ENCODE data around the gene ZNF709. TPM values are rescaled to one million over a fixed set of nuclear protein-coding genes. Genes with fewer than 3 reads are reported as not detected.

The ZNF709 gene
- total RNA-seq: 0.34 and 1.1 TPM in 2 replicates

DNA sequence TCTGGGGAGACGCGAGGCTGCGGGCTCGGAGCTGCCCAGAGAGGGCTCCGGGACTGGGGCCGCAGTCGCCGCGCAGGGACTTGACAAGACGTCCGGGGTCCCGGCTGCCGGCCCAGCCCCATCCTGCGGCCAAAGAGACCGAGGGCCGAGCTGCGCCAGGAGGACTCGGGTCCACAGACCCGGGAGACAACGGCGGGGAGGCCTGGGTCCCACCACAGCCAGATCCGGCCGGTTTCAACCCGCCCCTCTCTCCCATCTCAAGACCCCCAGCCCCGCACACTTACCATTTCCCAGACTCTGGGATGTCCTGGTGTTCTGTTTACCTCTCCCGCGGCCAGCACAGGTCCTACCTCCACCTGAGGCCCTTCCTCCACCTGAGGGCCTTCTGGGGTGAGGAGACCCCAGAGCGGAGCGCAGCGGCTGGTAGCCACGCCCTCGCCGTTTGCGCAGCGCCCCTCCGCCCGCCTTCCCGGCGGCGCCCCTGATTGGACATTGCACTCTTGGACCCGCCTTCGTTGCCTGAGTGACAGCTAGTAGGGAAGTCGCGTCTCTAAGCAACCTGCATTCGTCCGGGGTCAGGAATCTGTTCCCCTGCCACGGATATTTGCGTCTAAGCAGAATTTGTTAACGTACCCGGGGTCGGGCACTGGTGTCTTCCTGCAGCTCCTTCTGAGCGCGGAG is at the start of gene ZNF709:
Gene ZNF709 (minus strand): TSS at position 446 of the 681 bp plus-strand sequence. CDS start 159 bp downstream, at position 287.

DNA sequence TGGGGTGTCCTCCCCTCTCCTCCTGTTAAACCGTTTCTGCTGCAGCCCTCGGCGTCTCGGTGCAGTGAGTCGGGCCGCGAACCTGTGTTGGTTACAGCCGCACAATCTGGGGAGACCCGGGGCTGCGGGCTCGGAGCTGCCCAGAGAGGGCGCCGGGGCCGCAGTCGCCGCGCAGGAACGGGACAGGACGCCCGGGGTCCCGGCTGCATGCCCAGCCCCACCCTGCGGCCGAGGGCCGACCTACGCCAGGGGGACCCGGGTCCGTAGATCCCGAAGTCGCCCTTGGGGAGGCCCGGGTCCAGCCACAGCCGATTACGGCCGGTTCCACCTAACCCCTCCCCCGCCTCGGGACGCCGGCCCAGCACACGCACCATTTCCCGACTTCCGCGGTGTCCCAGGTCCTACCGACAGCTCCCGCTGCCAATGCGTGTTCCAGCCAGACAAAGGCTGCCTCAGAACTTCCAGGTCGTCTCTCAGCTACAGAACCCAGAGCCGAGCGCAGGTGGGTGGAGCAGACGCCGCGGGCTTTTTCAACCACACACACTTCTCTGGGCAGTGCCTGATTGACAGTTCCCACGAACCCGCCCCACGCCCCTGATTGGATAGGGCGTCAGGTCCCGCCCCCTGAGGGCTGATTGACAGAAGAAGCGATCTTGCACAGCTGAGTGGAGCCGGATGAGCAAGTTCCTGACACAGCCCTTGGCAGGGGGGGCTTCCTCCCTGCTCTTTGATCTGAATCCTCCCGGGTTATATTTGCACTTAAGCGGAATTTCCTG is 43.9 kb downstream of the ZNF709 start, which contains the start of gene ZNF443:
Gene ZNF443 (minus strand): TSS at position 481 of the 776 bp plus-strand sequence. CDS start 107 bp downstream, at position 374.

Other genes starting within 250 kb of the ZNF709 start
- gene ZNF44, start 189.9 kb downstream of the ZNF709 start, total RNA-seq: 9.6 and 11.8 TPM in 2 replicates
- gene ZNF563, start 151.2 kb downstream of the ZNF709 start, total RNA-seq: 3.8 and 5.1 TPM in 2 replicates
- 4.1 and 4.3 TPM in 2 replicates for gene ZNF442, start 119.1 kb downstream of the ZNF709 start, total RNA-seq
- 2.1 and 2.6 TPM in 2 replicates for gene ZNF799, start 83.5 kb downstream of the ZNF709 start, total RNA-seq
- gene ZNF443, start 43.8 kb downstream of the ZNF709 start, total RNA-seq: 1.0 and 3.1 TPM in 2 replicates
- 7.2 and 11.2 TPM in 2 replicates for gene ZNF564, start 66.7 kb upstream of the ZNF709 start, total RNA-seq
- gene ZNF490, start 126.0 kb upstream of the ZNF709 start, total RNA-seq: 7.2 and 13.3 TPM in 2 replicates
- 12.3 and 20.9 TPM in 2 replicates for gene ZNF791, start 126.1 kb upstream of the ZNF709 start, total RNA-seq
- 32.5 and 54.8 TPM in 2 replicates for gene MAN2B1, start 181.9 kb upstream of the ZNF709 start, total RNA-seq
- 8.7 and 11.6 TPM in 2 replicates for gene WDR83, start 182.0 kb upstream of the ZNF709 start, total RNA-seq
- gene DHPS, start 197.1 kb upstream of the ZNF709 start, total RNA-seq: 51.0 and 52.3 TPM in 2 replicates
- gene GNG14, start 203.2 kb upstream of the ZNF709 start, total RNA-seq: not detected in 2 replicates
- gene FBXW9, start 211.8 kb upstream of the ZNF709 start, total RNA-seq: 5.5 and 6.9 TPM in 2 replicates
- 30.1 and 69.1 TPM in 2 replicates for gene TNPO2, start 239.1 kb upstream of the ZNF709 start, total RNA-seq
- 101 and 152 TPM in 2 replicates for gene TRIR, start 249.9 kb upstream of the ZNF709 start, total RNA-seq

Measured in nasal cavity respiratory epithelium epithelial cell of viscerocranial mucosa (primary cell).